ENCODE results near the gene EPHA8.

GRCh38 chr1:22535399-22535798 lies 27.9 kb upstream of the EPHA8 start:
- TF ChIP-seq HNRNPL (IDR thresholded peaks at IDR 0.05; ENCODE audit: low read depth, low read length) (no peak), CHD2 (IDR thresholded peaks at IDR 0.05; ENCODE audit: low read depth, low read length) (no peak), CTCF (CRISPR knock-in tag; IDR thresholded peaks at IDR 0.05) (no peak)
